Stomach (tissue), 4 donors: Measurements from ENCODE around the gene DEFB114.

Experiments used
- CTCF ChIP-seq, 7 experiments: fragments of 450-650 bp in 4 of 7; fragments of 200-600 bp in 3 of 7; sonication (generic) in 3 of 7; IDR thresholded peaks; one replicate each; pipeline ENCODE4 v1.5.1; 2016 to 2019; ENCODE audit warnings: antibody characterized with exemption in 7 of 7, control low read depth in 2 of 7, mild to moderate bottlenecking in 1 of 7
- EP300 ChIP-seq: sonication (generic); formaldehyde crosslinking; IDR thresholded peaks from one replicate; pipeline ENCODE4 v1.6.1; 2017; ENCODE audit warnings: antibody characterized with exemption
- POLR2AphosphoS5 ChIP-seq, 3 donors: sonication (generic); formaldehyde crosslinking; IDR thresholded peaks; one replicate each; pipeline ENCODE4 v1.6.1; 2016; ENCODE audit warnings: antibody characterized with exemption in 3 of 3

- no peak for TF ChIP-seq CTCF (IDR thresholded peaks at IDR 0.05)
- TF ChIP-seq POLR2AphosphoS5 (IDR thresholded peaks at IDR 0.05), result no peak
- TF ChIP-seq EP300, result no peak
These were observed 5.8 kb downstream of the DEFB114 start for GRCh38 chr6:49958180-49958579.
